Activated CD4-positive, CD25-positive, alpha-beta regulatory T cell treated with anti-CD3 and anti-CD28 coated beads, Interleukin-2, amount 50 U/mL, for 72 hours (primary cell): ENCODE data around the gene STK25.

Experiments used
- DNase-seq: peaks from one replicate; pipeline ENCODE4 v3.0.0; 2021

Gene STK25

DNA sequence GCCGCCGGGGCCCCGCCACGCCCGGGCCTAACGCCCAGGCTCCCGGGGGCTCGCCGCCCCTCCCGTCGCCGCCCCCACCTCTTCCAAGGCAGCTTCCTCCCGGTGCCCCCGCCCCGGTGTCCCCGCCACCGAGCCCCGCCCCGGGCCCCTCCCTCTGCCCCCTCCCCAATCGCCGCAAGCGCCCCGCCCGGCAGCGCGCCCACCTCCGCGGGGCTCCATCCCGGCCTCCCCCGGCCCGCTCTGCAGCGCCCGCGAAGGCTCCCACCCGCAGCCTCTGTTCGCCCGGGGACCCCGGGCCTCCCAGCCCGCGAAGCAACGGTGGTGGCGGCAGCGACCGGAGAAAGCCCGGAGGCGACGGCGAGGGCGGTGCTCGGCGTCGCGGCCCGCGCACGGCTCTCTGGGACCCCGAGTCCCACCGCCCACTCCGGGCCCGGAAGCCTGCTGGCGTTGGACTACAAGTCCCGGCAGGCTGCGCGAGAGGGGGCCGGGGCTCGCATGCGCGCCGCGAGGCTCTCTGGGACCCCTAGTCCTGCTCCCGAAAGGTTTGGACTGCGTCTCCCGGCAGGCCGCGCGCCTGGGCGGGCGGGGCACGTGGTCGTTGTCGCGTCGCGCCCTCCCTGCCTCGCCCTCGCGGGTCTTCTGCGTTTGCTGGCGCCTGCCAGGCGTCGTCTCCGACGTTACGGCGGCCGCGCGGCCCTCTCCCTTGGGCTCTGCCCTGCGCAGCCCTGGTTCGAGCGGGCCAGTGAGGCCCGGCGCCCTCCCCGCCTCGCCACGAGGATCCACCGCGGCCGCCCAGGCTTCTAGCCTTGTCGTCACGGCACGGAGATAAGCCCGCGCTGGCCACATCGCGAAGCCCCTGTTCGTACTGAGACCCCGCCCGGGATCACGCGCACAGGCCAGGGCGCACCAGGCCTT, at the start of gene STK25:
Gene STK25 (minus strand): TSS at position 345 of the 915 bp plus-strand sequence. CDS start 549 bp downstream, outside the sequence.
- DNase-seq: peak; percentile 90

DNA sequence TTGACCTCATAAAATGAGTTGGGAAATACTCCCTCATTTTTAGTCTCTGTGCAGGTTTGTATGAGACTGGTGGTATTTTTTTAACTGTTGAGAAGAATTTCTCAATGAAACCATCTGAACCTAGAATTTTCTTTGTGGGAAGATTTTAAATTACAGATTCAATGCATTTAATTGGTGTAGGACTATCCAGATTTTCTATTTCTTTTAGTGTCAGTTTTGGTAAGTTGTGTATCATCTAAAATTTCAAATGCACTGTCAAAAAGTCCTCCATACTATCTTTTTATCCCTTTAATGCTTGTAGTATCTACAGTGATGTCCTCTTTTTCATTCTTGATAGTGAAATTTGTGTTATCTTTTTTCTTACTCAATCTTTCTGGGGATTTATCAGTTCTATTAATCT, 48.4 kb upstream of the STK25 start:
- DNase-seq: no peak

DNA sequence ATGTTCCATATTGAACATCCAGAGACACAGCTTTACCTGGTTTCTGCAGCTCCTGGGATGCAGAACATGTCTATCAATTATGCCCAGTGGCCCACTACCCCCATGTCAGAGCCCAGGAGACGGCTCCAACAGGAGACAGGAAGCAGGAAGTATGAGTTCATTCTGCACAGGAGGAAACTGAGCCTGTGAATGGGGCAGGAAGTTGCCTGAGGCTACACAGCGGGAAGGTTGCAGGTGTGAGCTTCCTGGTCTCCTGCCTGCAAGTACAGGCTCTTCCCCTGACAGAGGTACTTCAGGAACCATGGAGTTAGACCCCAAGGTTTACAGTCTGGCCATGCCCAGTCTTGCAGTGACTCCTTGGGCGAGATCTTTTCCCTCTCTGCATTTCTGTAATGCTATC, 47.3 kb upstream of the STK25 start:
- no peak for DNase-seq

DNA sequence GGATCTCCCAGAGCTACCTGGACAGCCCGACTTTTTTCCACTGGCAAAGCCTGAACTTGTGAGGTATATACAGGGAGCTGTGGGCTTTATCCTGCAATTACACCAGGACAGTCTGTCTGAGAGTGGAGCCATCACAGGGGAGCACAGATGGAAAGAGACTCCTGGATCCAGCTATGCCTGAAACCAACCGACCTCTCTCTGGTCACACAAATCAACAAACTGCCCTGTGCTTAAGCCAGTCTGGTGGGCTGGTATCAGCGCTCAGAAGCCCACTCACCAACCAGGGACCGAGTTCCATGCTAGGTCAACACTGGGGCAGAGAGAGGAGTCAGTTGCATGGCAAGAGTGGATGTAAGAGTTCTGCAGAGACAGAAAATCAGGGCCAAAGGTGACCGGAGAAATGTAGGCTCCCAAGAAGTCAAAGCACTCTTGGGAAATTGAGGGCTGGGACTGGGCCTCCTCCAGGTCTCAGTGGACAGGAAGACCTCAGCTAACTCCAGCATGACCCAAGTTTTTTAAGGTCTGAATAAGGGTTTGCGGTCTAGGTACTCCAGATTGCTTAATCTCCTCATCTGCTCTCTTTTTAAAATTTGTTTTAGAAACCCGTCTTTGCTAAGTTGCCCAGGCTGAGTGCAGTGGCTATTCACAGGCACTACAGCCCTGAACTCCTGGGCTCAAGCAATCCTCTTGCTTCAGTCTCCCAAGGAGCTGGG, 46.4 kb upstream of the STK25 start:
- no peak for DNase-seq

DNA sequence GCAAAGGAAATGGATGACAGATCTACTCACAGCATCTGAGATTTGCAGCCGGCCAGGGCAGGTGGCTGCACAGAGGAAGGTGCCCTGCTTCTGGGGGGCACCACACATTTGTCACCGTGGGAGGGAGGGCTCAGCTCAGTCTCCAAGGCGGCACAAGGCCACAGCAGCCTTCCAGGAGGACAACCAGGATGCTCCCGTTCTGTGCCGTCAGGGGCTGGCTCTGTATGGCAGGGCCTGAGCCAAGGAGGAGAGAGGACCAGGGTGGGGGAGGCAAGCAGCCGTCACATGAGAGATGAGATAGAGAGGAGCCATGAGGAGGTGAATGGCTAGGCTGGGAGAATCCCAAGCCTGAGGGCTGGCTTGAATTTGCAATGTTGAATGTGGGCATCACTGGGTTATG, 45.6 kb upstream of the STK25 start:
- DNase-seq: no peak

DNA sequence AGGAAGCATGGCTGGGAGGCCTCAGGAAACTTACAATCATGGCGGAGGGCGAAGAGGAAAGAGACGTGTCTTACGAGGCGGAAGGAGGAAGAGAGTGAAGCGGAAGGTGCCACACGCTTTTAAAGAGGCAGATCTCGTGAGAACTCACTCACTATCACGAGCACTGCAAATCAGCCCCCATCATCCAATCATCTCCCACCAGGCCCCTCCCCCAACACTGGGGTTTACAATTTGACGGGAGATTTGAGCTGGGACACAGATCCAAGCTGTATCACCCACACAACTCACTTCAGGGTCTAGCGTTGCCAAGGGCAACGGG, 45.1 kb upstream of the STK25 start:
- no peak for DNase-seq

DNA sequence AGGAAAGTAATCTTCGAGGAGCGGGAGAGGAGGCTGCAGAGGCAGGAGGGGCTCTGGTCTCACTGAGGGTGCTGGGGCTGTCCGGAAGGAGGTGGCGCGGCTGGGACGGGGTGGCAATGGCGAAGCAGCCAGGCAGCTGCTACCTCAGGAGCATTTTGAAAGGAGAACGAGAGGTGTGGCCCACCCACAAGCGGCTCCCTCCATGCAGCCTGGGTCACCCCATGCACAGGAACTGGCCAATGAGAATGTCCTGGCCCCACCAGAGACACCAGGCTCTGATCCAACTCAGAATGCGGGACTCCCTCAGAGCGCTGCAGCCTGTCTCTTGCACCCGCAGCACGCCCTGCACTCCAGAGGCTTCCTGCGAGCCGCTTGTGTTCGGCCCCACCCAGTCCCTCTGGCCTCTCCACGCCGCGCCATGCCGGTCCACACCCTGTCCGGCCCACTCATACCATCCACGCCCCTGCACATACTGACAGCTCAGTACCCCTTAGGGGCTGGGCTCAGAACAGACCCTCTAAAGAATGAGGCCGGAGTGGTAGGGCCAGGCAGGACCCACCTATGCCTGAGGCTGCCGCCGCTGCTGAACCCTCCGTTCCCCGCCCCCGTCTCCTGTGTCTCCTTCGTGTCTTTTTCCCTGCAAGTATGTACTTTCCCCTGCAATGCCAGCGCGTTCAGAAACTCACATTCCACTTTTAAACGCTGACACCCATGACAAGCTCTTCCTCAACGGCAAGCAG, 43.8 kb upstream of the STK25 start:
- no peak for DNase-seq

DNA sequence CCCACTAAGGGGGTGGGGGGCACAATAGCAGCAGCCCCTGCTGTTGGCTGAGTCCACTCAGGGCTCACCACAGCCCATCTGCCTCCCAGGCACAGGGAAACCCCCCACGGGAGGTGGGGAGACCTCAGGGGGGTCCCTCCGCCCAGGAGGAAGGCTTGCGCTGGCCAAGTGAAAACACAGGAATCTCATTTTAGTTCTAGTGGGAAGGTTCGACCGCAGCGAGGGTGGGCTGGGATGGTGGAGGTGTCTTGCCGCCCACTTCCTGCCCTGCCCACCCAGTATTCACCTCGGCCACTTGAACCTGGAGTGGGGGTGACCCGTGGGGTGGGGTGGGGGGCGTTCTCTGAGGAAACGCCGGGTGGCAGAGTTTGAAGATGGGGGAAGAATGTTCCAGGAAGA, 43.2 kb upstream of the STK25 start:
- no peak for DNase-seq

DNA sequence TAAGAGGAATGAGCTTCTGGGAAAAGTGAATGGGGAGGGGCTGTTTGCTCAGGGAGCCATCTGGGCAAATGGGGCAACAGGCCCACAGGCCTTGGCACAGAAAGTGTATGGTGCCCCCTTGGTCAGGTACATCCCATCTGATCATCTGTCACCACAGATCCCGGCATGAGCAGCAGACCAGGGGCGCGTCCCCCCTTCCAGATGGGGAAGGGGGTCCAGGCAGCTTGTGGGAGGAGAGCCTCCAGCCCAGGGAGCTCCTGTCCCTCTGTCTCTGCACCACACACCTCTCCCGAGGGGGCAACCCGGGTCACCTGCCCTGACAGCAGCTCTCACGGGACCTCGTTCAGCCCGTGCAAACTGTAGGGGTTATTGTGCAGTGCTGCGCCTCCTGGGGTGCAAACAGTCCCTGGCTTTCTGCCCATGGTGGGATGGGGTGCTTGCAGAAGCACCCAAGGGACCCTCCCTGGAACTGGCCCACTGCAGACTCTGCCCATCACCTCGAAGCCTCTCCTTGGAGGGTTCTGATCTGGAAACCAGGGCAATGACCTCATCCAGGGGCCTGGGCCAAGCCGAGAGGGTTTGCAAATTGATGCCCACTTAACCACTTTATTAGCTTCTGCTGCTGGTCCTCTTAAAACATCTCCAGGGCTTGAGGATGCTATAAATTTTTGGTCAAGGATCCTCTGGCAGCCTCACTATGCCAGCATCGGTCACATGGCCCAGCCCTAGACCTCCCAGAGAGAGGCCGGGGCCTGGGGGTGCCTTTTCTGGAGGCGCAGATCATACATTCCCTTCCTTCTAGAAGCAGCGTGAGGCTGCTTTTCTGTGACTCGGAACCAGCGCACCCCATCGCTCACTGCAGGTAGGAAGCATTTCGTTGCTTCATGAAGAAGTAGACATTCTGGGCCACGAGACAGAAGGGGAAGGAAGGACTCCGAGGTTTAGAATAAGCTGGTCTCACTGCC, 42.5 kb upstream of the STK25 start:
- DNase-seq: no peak

DNA sequence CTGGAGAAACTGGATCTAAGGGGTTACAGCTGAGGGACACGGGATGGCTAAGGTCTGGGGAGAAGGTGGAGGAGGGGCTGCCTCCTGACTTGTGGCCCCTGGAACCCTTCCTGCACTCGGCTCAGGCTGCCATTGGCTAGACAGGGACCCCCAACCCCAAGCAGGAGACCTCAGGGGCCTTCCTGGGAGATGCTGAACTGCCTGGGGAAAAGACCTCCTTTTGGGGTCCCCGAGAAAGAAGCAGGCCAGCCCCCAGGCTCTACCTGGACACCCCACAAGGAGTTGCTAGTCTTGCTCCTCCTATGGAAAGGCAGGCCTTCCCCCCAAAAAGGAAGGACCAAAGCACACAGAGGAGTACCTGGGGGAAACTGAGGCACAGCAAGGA, 40.1 kb upstream of the STK25 start:
- DNase-seq: no peak

DNA sequence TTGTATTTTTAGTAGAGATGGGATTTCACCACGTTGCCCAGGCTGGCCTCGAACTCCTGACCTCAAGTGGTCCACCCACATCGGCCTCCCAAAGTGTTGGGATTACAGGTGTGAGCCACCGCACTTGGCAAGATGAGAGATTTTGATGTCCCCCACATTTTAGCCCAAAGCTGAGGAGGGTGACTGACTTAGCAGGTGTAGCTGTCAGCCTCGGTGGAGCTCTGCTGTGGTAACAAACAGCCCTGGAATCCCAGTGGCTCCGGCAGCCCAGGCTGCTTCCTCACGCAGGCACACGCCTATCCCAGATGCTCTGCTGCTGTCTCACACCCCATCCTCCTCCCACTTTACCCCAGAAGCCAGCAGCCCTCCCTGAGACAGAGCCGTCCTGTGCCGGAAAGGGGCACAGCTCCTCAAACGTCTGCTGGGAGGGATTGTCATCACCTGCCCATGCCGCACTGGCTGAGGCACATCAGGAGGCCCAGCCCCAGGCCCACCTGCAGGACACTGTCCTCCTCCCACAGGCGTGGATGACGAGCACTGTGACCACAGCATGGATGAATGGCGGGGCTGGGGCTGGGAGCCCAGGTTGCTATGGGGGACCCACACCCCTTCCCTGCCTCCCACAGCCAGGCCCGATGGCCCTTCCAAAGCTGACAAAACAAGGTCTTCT, 39.5 kb upstream of the STK25 start:
- no peak for DNase-seq

DNA sequence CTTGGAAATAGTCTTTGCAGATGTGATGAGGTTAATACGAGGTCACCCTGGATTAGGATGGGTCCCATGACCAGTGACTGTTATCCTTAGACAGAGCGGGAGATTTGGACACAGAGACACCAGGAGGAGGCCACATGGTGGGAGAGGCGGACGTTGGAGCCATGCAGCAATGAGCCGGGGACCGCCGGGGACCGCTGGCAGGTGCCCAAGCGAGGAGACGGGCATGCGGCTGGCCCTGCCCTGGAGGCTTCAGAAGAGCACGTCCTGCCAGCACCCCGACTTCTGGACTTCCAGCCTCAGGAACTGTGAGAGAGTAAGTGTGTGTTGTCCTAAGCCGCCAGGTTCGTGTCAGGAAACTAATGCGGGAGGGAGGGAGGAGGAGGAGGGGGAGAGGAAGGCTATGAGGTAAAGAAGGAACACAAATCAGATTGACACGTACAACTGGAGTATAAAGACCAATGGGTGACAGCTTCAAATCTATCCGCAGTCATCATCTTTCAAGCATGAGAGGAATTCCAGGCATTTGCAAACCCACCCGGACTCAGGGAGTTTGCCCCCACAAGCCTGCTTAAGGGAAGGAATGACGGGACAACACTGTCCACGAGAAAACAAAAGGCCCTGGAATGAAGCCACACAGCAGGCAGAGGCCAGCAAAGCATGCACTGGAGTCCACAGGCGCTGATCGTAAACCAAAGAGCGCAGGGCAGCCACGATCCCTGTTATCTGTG, 38.6 kb upstream of the STK25 start:
- no peak for DNase-seq

DNA sequence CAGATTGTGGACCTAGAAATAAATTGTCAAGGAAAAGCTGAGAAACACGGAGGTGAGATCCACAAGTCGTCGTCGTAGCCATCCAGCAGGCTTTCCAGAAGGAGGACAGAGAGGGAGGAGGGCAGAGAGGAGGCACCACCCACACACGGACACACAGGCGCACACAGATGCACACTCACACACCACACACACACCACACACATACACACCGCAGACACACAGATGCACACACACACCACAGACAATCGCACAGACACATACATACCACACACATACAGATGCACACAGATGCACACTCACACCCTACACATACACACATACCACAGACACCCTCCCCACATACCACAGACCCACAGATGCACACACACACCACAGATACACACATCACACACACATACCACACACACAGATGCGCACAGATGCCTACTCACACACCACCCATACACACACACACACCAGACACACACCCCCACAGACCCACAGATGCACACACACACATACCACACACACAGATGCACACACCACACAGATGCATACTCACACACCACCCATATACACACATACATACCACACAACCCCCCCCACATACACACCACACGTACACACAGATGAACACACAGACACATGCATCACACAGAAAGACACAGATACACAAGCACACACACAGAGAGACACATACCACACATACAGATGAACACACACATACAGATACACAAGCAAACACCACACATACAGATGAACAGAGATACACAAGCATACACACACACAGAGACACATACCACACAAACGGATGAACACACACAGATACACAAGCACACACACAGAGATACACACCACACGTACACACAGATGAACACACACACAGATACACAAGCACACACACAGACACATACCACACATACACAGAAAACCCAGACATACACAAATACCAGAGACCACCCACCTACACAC, 37.4 kb upstream of the STK25 start:
- DNase-seq: no peak

DNA sequence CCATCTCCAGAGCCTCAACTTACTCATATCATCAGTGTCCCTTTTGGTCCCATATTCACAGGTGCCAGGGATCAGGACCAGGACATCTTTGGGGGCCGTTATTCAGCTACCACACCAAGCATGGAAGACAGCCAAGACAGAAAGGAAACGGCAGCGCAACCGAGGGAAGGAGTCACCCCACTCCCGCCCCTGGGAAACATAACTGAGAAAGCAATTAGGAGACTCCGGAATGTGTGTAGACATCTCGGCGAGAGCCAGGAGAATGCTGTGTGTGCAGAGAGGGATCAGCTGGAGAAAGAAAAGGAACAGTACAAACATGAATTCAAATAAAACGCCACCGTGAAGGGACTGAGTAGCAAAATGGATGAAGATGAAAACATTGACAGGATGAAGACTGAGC, 36.7 kb upstream of the STK25 start:
- DNase-seq: no peak

DNA sequence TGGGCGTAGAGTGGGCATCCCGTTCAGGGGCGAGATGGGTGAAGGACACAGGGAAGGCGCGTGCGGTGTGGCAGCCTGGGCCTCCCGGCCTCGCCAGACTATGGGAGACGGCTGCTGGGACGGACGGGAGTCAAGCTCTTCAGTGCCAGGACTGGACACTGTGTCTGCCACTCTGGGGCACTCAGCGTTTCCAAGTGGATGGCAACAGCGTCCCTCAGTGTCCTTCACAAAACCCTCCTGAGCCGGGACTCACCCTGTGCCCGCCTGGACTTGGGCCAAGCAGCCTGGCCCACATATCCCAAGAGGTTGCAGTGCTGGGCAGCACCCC, 33.9 kb upstream of the STK25 start:
- DNase-seq: no peak

DNA sequence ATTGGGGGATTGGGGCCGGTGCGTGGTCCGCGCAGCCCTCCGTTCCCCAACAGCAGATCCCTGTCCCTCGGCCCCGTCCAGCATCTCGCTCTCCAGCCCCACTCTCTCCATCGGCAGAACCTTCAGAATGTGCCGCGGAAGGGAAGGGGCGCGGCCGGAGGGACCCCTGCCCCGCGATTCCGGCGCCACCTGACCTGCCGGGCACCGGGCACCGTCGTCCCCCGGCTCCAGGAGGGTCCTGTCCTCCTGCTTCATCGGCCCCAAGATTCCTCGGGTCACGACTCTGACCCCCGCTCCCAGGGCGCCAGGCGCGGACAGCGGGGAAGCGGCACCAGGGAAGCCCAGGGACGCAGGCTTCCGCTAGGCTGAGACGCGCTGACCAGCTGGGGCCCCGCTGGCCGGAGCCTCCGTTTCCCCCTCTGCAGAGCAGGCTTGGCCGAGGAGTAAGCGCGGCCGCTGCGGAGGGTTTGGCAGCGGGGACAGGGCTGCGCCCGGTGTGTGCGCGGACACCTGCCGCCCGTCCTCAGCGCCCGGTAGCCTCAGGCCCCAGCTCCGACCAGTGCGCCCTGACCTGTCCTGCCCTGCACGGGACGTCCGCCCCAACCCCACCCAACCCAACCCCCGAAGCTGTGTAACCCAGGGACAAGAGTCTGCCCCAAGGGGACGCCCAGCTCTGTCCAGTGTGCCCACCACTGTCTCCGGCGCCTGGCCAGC, 33.3 kb upstream of the STK25 start:
- no peak for DNase-seq

DNA sequence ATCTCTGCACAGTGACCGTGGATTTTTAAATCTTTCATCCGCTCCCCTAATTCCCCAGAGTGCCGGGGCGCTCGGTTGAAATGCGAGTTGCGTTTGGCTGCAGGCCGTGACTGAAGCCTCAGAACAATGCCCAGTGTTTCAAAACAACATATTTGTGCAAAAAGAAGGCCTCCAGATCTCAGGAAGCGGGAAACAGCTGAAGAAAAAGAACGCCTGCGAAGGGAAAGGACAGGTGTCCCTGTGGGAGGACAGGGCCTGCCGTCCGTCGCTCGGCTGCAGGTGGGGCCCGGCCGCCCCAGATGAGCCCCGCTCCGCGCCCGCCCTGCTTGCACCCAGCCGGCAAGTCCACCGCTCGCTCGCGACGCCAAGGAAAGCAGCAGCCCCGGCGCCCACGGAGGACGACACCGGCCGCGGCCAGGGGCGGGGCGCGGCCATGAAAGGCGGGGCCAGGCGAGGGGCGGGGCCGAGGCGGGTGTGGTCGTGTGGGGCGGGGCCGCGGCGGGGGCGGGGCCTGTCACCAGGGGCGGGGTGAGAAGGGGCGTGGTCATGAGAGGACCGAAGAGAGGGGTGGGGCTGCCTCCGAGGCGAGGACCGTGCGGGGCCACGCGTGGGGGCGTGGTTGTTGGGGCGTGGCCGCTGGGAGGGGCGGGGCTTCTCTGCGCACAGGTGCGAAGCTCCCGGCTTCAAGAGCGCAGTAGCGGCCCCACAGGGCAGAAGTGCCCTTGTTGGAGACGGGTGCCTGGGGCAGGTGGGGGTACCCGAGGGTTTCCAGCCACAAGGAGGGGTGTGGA, 32.6 kb upstream of the STK25 start:
- DNase-seq: peak; percentile 71

DNA sequence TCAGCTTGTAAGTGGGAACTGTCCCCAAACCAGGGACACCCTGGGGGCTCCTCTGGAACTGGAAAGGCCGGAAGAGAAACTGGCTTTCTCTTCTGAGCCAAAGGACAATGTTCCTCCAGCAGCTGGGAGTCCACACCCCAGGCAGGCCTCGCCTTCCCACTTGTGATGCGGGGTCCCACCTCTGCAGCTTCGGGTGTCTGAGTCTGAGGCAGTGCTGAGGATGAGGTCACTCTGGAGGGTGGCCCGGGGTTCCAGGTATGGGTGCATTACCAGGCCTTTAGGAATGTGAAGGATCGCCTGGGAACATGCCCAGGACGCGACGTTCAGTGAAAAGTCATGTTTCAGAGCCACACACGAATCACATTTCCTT, 32.0 kb upstream of the STK25 start:
- DNase-seq: no peak
